ENCODE data around the gene PDZK1IP1.

DNA sequence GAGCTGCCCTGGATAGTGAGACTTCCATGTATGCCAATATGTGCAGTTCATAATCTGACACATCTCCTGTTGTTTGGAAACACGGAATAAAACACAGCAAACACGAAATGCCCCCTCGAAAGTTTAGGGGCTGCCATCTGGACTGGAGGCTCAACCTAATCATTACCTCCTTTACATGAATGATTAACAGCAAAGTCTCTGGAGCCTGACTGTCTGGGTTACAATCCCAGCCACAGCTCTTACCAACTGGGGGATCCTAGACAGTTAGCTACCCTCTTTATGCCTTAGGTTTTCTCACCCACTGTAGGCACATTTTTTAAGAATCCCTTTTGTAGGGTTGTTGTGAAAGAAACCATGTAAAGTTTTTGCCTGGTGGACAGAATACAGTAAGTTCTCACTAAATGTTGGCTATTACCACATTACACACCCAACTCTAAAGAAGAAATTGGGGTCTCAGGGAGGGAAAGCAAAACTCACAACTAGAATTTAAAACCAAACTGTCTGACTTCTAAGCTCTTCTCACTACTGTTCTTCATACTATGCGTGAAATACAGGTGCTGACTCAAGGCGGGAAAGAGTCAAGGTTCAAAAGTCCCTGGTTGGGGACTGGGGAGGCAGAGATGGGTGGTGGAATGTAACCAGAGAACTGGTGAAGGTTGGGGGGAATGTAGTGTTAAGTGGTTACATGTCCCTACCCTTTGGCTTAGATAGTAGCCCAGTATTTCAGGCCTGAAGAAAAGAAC is 28.4 kb downstream of the PDZK1IP1 start:
- TF ChIP-seq, protein P1, sequence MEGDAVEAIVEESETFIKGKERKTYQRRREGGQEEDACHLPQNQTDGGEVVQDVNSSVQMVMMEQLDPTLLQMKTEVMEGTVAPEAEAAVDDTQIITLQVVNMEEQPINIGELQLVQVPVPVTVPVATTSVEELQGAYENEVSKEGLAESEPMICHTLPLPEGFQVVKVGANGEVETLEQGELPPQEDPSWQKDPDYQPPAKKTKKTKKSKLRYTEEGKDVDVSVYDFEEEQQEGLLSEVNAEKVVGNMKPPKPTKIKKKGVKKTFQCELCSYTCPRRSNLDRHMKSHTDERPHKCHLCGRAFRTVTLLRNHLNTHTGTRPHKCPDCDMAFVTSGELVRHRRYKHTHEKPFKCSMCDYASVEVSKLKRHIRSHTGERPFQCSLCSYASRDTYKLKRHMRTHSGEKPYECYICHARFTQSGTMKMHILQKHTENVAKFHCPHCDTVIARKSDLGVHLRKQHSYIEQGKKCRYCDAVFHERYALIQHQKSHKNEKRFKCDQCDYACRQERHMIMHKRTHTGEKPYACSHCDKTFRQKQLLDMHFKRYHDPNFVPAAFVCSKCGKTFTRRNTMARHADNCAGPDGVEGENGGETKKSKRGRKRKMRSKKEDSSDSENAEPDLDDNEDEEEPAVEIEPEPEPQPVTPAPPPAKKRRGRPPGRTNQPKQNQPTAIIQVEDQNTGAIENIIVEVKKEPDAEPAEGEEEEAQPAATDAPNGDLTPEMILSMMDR (IDR thresholded peaks at IDR 0.05; ENCODE audit: poor library complexity, severe bottlenecking), result no peak
- TF ChIP-seq RAD21 (conservative IDR thresholded peaks at IDR 0.05), result no peak
- TF ChIP-seq POLR2AphosphoS5 (IDR thresholded peaks at IDR 0.05), result no peak
- no peak for TF ChIP-seq EP300 (conservative IDR thresholded peaks at IDR 0.05; ENCODE audit: poor library complexity, severe bottlenecking)
- no peak for TF ChIP-seq EZH2 (IDR thresholded peaks at IDR 0.05; ENCODE audit: borderline replicate concordance, insufficient read depth, low read length, poor library complexity, severe bottlenecking)
- TF ChIP-seq TAF1 (IDR thresholded peaks at IDR 0.05; ENCODE audit: low read depth), result no peak
- no peak for TF ChIP-seq SMC3 (conservative IDR thresholded peaks at IDR 0.05; ENCODE audit: poor library complexity)

All from neural cell (in vitro differentiated cells).